Measurements from ENCODE around the gene SCRN2.

The SCRN2 gene

GRCh38 chr17:47850692-47851573 lies 9.9 kb upstream of the SCRN2 start, which contains the start of gene SP6:
TSS of gene SP6 (minus strand) at chr17:47851163. CDS start at chr17:47848429, 2,734 bp downstream.
- H3K36me3 Mint-ChIP-seq (ENCODE audit: low read depth) = no peaks in the 10 kb centered on the region
- TF ChIP-seq, protein P1, sequence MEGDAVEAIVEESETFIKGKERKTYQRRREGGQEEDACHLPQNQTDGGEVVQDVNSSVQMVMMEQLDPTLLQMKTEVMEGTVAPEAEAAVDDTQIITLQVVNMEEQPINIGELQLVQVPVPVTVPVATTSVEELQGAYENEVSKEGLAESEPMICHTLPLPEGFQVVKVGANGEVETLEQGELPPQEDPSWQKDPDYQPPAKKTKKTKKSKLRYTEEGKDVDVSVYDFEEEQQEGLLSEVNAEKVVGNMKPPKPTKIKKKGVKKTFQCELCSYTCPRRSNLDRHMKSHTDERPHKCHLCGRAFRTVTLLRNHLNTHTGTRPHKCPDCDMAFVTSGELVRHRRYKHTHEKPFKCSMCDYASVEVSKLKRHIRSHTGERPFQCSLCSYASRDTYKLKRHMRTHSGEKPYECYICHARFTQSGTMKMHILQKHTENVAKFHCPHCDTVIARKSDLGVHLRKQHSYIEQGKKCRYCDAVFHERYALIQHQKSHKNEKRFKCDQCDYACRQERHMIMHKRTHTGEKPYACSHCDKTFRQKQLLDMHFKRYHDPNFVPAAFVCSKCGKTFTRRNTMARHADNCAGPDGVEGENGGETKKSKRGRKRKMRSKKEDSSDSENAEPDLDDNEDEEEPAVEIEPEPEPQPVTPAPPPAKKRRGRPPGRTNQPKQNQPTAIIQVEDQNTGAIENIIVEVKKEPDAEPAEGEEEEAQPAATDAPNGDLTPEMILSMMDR (IDR thresholded peaks at IDR 0.05; ENCODE audit: unreplicated experiment in 3 of 3) = no peak
- no peak within 1 kb of the TSS for H3K27ac Mint-ChIP-seq
- H3K4me1 Mint-ChIP-seq = peaks cover 23% of the 10 kb centered on the region
- peak within 1 kb of the TSS; percentile 72 to 80 (median 79) for H3K4me3 Mint-ChIP-seq
- H3K9me3 Mint-ChIP-seq = no peaks in the 10 kb centered on the region
- peaks cover 99% of the 10 kb centered on the region for H3K27me3 Mint-ChIP-seq (ENCODE audit: low read depth)

DNA sequence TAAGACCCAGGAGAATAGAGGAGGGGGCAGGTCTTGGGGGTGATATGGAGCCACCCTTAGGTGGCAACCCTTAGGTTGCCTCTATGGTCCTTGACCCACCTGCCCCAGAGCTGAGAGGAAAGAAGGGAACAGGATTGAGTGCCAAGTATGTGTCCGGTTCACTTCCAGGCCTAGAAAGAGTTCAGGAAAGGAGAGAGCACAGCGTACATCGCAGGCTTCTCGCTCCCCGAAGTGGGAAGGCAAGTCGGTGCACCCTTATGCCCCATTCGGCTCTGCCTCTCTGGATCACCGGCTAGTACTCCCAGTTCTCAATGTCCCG lies 9.3 kb upstream of the SCRN2 start:
- TF ChIP-seq, protein P1 (IDR thresholded peaks at IDR 0.05; ENCODE audit: unreplicated experiment in 3 of 3) = no peak
- Mint-ChIP-seq H3K4me1 (peaks cover 29% of the 10 kb centered on the region), H3K27me3 (ENCODE audit: low read depth) (peaks cover 99% of the 10 kb centered on the region), H3K27ac (no peak overlapping the region), H3K9me3 (no peaks in the 10 kb centered on the region), H3K4me3 (peak overlapping the region; percentile 72 to 80 (median 79)), H3K36me3 (ENCODE audit: low read depth) (no peaks in the 10 kb centered on the region)

DNA sequence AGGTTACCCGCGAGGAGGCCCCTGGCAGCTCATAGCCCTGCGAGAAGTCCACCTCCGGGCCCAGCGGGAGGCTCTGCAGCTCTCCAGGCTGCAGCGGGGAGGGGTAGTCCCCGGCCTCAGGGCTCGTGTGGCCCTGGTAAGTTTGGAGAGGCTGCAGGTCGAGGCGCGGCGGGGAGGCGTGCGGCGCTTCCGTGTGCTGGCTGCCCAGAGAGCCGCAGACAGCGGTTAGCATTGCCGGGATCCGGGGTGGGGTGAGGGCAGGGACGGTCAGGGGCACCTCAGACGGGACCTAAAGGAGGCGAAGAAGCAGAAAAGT lies 7.1 kb upstream of the SCRN2 start:
- no peaks in the 10 kb centered on the region for H3K9me3 Mint-ChIP-seq
- TF ChIP-seq, protein P1 (IDR thresholded peaks at IDR 0.05; ENCODE audit: unreplicated experiment in 3 of 3) = no peak
- peaks cover 37% of the 10 kb centered on the region for H3K4me1 Mint-ChIP-seq
- H3K4me3 Mint-ChIP-seq = no peak overlapping the region
- no peak overlapping the region for H3K27ac Mint-ChIP-seq
- no peaks in the 10 kb centered on the region for H3K36me3 Mint-ChIP-seq (ENCODE audit: low read depth)
- H3K27me3 Mint-ChIP-seq (ENCODE audit: low read depth) = peaks cover 93% of the 10 kb centered on the region

GRCh38 chr17:47847341-47848197 lies 6.5 kb upstream of the SCRN2 start:
- peaks cover 40% of the 10 kb centered on the region for H3K4me1 Mint-ChIP-seq
- no peak overlapping the region for H3K27ac Mint-ChIP-seq
- TF ChIP-seq, protein P1 (IDR thresholded peaks at IDR 0.05; ENCODE audit: unreplicated experiment in 3 of 3) = peak in 2 of 3 experiments; percentile 21 to 29
- no peak overlapping the region for H3K4me3 Mint-ChIP-seq
- no peaks in the 10 kb centered on the region for H3K9me3 Mint-ChIP-seq
- no peaks in the 10 kb centered on the region for H3K36me3 Mint-ChIP-seq (ENCODE audit: low read depth)
- peaks cover 92% of the 10 kb centered on the region for H3K27me3 Mint-ChIP-seq (ENCODE audit: low read depth)

DNA sequence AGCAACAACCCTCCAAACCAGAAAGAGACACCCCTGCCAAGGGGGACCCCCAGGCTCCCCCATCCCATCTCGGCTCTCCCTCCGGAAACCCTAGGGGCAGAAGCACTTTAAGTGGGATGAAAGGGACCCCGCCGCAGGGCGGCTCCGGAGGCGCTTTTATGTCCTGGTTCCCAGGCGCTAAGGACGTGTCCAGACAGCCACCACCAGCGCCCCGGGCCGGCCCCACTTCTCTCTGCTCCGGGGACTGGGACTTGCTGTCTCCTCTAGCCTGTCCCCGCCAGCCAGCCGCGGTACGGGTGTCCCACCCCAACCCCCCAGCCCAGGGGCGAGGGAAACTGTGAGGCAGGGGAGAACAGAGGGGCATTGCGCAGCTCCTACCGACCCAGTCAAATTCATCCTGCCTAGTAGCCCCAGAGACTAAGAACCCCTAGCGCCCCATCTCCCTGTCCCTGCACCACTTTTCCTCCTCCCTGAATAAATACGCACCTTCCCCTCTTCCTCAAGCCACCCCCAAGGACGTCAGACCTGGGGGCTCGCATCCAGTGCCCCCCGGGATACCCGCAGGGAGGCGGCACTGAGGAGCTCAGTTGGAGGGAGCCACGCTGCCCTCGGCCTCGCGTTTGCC lies 5.8 kb upstream of the SCRN2 start:
- Mint-ChIP-seq H3K27me3 (ENCODE audit: low read depth) (peaks cover 84% of the 10 kb centered on the region), H3K9me3 (no peaks in the 10 kb centered on the region), H3K4me3 (peak overlapping the region; percentile 35 to 50 (median 38)), H3K27ac (no peak overlapping the region), H3K4me1 (peaks cover 39% of the 10 kb centered on the region), H3K36me3 (ENCODE audit: low read depth) (no peaks in the 10 kb centered on the region)
- TF ChIP-seq, protein P1 (IDR thresholded peaks at IDR 0.05; ENCODE audit: unreplicated experiment in 3 of 3) = no peak

Measured in nephron (organoid).